ENCODE results near the gene GLS2. TPM values are rescaled to one million over a fixed set of nuclear protein-coding genes. Genes with fewer than 3 reads are reported as not detected.
"Not testable (repeated sequence)": the region's sequence is repeated elsewhere in the genome, so short reads cannot be mapped to it uniquely, and the experiment has no call there.

Gene GLS2
- total and polyA plus RNA-seq, 2 donors (not counting 1 experiment from before 2014, with no cell fraction given): 5.3 to 7.2 TPM

DNA sequence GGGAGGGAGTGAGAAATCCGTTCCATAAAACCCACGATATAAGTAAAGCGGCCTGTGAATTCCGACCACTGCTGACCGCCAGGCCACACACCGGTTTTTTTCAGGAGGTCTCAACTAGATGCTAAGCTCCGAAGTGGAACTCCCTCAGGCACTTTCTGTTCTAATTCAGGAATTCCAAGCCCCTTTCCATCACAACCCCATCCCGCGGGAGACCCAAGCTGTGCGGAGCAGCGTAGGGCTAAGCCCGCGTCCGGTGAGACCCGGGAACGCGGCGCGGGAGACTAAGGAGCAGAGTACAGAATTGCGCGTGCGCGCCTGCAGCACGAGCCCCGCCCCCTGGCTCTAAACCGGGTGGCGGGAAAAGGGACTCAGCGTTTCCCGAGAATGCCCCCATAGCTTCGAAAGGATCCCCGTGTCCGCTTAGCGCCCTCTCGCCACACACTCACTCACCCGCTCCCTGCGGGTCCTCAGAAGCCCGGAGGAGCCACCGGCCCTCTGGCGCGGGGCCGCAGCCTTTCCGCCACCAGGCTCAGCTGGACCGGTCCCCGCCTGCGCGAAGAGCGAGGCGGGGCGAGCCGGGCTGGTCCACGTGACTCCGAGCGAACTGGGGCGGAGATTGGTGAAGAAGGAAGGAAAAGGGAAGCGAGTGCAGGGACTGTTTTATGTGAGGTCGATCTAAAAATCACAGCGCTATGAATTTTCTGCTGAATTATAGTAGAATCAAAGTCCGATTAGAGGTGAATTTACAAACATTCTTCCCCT lies 38.9 kb downstream of the GLS2 start, which contains the start of gene TIMELESS:
TSS of gene TIMELESS (minus strand) at position 567 of the 762 bp plus-strand sequence. CDS start 15,256 bp downstream, outside the sequence.
- no peaks in the 10 kb centered on the region for H3K9me3 ChIP-seq (ENCODE audit: control extremely low read depth in 1 of 3, control insufficient read depth in 2 of 3, insufficient read depth in 1 of 3, low read length in 2 of 3)
- POLR2A ChIA-PET: interaction anchor here (0.5 to 2.0 kb wide), 12 partner anchors 12 to 988 kb away, joined by 3 to 21 read pairs (median 6); partner anchors contain the start of genes CNPY2, COQ10A, IL23A and STAT2
- peaks cover 23% of the 10 kb centered on the region for H3K4me1 Mint-ChIP-seq
- no peaks in the 10 kb centered on the region for H4K20me1 ChIP-seq (ENCODE audit: control insufficient read depth, insufficient read depth, low read length, poor library complexity, severe bottlenecking)
- peak within 1 kb of the TSS; percentile 53 to 85 for H3K27ac ChIP-seq (ENCODE audit: low read length in 2 of 2)
- H3K36me3 ChIP-seq (replicated peaks in 1 of 2; ENCODE audit: control extremely low read depth in 1 of 2, control insufficient read depth in 1 of 2, extremely low read depth in 1 of 2, insufficient read depth in 2 of 2, low read length in 1 of 2): no peaks in the 10 kb centered on the region
- peak within 1 kb of the TSS; percentile 69 to 98 (median 83) for H3K4me3 ChIP-seq (ENCODE audit: control extremely low read depth in 1 of 5, extremely low read depth in 1 of 5, insufficient read depth in 1 of 5, low read depth in 2 of 5, low read length in 4 of 5)
- intact Hi-C loops (cut with micrococcal nuclease): loop anchor here (1.0 to 5.0 kb wide), 11 partner anchors 11 to 476 kb away; partner anchors contain the start of genes GLS2, SPRYD4 and STAT2
- peak within 1 kb of the TSS; percentile 78 for H3K9ac ChIP-seq (ENCODE audit: low read length)
- H3K27ac Mint-ChIP-seq: peak within 1 kb of the TSS; percentile 92
- WGBS (ENCODE audit: insufficient coverage): under 1% methylated on average over 56 of the region's 58 CpGs
- peaks cover 3% of the 10 kb centered on the region for H3K9me3 Mint-ChIP-seq (ENCODE audit: insufficient read depth)
- DNase-seq (peak; percentile 95), ATAC-seq (ENCODE audit: low read depth) (peak; percentile 96)
- peak within 1 kb of the TSS; percentile 73 for H3K4me2 ChIP-seq (replicated peaks; ENCODE audit: low read depth, low read length, poor library complexity, severe bottlenecking)
- peaks cover 51% of the 10 kb centered on the region for H3K79me2 ChIP-seq (ENCODE audit: control insufficient read depth, insufficient read depth, low read length)
- H3K4me1 ChIP-seq (ENCODE audit: control insufficient read depth in 2 of 2, insufficient read depth in 2 of 2, low read length in 2 of 2): peaks cover 10 to 12% of the 10 kb centered on the region in 2 donors
- TF ChIP-seq, protein P1, sequence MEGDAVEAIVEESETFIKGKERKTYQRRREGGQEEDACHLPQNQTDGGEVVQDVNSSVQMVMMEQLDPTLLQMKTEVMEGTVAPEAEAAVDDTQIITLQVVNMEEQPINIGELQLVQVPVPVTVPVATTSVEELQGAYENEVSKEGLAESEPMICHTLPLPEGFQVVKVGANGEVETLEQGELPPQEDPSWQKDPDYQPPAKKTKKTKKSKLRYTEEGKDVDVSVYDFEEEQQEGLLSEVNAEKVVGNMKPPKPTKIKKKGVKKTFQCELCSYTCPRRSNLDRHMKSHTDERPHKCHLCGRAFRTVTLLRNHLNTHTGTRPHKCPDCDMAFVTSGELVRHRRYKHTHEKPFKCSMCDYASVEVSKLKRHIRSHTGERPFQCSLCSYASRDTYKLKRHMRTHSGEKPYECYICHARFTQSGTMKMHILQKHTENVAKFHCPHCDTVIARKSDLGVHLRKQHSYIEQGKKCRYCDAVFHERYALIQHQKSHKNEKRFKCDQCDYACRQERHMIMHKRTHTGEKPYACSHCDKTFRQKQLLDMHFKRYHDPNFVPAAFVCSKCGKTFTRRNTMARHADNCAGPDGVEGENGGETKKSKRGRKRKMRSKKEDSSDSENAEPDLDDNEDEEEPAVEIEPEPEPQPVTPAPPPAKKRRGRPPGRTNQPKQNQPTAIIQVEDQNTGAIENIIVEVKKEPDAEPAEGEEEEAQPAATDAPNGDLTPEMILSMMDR (IDR thresholded peaks at IDR 0.05): no peak
- TF ChIP-seq EZH2 (IDR thresholded peaks at IDR 0.05; ENCODE audit: borderline replicate concordance, insufficient read depth, low read depth, low read length, poor library complexity, severe bottlenecking): no peak
- CTCF ChIA-PET: interaction anchor here (0.7 to 4.2 kb wide), 13 partner anchors 12 to 330 kb away, joined by 3 to 32 read pairs (median 4); partner anchors contain the start of genes ANKRD52, CNPY2, IL23A and SMARCC2
- H2AFZ ChIP-seq (ENCODE audit: insufficient read depth, low read depth, low read length, poor library complexity, severe bottlenecking): peak within 1 kb of the TSS; percentile 96
- H3K27me3 ChIP-seq (replicated peaks in 1 of 4; ENCODE audit: control extremely low read depth in 1 of 4, control insufficient read depth in 3 of 4, insufficient read depth in 4 of 4, low read length in 3 of 4): no peaks in the 10 kb centered on the region
- H3K27me3 Mint-ChIP-seq: no peaks in the 10 kb centered on the region
- H3K4me3 Mint-ChIP-seq: peak within 1 kb of the TSS; percentile 90

DNA sequence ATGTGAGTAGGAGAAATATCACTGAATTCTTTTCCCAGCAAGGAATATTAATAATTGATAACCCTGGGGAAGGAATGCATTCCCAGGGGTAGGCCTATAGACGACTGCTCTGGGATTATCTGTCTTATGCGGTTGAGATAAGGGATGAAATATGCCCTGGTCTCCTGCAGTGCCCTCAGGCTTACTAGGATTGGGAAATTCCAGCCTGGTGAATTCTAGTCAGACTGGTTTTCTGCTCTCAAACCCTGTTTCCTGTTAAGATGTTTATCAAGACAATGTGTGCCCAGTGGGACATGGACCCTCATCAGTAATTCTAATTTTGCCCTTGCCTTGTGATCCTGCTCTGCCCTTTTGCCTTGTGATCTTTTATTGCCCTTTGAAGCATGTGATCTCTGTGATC lies 44.8 kb downstream of the GLS2 start:
- peaks cover 20% of the 10 kb centered on the region for H3K4me1 Mint-ChIP-seq

More for the DNA sequence above, 44.8 kb downstream of the GLS2 start:
- peaks cover 86% of the 10 kb centered on the region for H3K79me2 ChIP-seq (ENCODE audit: control insufficient read depth, insufficient read depth, low read length)
- H3K36me3 ChIP-seq (replicated peaks in 1 of 2; ENCODE audit: control extremely low read depth in 1 of 2, control insufficient read depth in 1 of 2, extremely low read depth in 1 of 2, insufficient read depth in 2 of 2, low read length in 1 of 2); H3K4me3 Mint-ChIP-seq; H3K4me1 ChIP-seq (ENCODE audit: control insufficient read depth in 2 of 2, insufficient read depth in 2 of 2, low read length in 2 of 2); CTCF ChIA-PET; H3K4me3 ChIP-seq (ENCODE audit: control extremely low read depth in 1 of 5, extremely low read depth in 1 of 5, insufficient read depth in 1 of 5, low read depth in 2 of 5, low read length in 4 of 5); ATAC-seq (ENCODE audit: low read depth); H3K9ac ChIP-seq (ENCODE audit: low read length); H3K27me3 ChIP-seq (replicated peaks in 1 of 4; ENCODE audit: control extremely low read depth in 1 of 4, control insufficient read depth in 3 of 4, insufficient read depth in 4 of 4, low read length in 3 of 4); H3K27ac ChIP-seq (ENCODE audit: low read length in 2 of 2); POLR2A ChIA-PET; H3K4me2 ChIP-seq (replicated peaks; ENCODE audit: low read depth, low read length, poor library complexity, severe bottlenecking); DNase-seq; H3K9me3 ChIP-seq (ENCODE audit: control extremely low read depth in 1 of 3, control insufficient read depth in 2 of 3, insufficient read depth in 1 of 3, low read length in 2 of 3); H4K20me1 ChIP-seq (ENCODE audit: control insufficient read depth, insufficient read depth, low read length, poor library complexity, severe bottlenecking); H2AFZ ChIP-seq (ENCODE audit: insufficient read depth, low read depth, low read length, poor library complexity, severe bottlenecking); H3K9me3 Mint-ChIP-seq (ENCODE audit: insufficient read depth); H3K27me3 Mint-ChIP-seq; intact Hi-C loops (cut with micrococcal nuclease); H3K27ac Mint-ChIP-seq: not testable (repeated sequence)
- 100% methylated on average over 1 of the region's 2 CpGs for WGBS (ENCODE audit: insufficient coverage)
